Measurements from ENCODE around the gene ATPAF2.
"Not testable (repeated sequence)": the region's sequence is repeated elsewhere in the genome, so short reads cannot be mapped to it uniquely, and the experiment has no call there.

The ATPAF2 gene

DNA sequence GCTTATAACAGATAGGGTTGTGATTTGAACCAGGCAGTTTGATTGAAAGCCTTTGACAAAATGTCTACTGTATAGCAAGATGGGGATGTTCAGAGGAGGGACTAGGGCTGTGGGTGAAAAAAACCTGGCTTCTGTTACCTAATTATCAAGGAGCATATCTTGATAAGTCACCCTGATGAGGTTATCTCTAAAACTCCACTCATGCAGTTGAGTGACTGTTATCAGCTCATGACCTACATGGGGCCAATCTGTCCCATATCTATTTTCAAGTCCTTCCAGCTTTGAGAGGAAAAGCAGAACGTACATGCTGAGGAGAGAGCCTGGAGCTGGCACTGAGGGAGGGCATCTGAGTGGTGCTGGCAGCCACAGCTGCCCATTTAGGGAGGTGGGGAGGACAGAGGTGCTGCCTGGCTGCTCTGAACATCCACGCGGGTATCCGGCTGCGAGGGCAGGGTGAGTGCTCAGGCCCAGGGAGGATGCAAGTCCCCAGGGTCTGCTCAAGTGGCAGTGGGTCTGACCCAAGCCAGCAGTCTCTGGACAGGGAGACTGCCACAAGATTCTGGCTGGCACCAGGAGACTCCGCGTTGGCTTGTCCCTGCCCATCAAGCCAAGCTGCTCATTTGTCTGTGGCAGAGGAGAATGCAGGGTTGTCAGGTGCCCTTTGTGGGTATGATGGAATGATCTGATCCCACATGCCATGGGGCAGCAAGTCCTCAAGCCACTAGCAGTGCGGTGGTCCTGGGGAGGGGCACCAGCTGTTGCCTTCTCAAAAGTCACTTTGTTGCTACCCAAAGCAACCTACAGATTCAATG, 29.2 kb downstream of the ATPAF2 start:
- no peak for FAIRE-seq

DNA sequence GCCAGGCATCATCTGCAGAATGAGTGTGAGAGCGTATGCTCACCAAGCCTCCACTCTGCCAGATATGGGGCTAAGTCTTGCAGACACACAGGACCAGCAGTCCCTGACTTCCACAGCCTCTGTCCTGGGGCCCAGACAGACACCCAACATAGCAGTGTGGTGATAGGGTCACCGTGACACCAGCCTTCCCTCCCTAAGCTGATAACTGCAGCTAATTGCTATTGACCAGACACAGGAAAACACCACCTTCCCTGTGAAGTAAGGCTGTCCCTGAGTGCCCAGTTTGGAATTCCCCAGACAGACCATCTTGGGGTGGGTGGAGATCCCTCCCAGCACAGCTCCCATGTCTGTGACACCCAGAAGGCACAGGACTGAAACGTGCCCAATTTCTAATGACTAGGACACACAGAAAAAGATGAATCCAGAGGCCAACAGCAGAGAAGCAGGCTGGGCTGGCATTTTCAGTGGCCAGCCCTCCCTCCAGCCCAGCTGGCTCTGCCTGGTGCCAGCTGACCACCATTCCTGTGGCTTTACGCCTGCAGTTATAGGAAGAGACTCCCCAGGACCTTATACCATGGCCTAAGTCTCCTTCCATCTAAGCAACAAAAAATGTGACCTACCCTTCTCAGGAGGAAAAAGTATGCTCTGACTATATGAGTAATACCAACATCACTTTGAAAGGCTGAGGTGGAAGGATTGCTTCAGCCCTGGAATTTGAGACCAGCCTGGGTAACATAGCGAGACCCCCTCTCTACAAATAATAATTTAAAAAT, 30.3 kb downstream of the ATPAF2 start:
- no peak for FAIRE-seq

DNA sequence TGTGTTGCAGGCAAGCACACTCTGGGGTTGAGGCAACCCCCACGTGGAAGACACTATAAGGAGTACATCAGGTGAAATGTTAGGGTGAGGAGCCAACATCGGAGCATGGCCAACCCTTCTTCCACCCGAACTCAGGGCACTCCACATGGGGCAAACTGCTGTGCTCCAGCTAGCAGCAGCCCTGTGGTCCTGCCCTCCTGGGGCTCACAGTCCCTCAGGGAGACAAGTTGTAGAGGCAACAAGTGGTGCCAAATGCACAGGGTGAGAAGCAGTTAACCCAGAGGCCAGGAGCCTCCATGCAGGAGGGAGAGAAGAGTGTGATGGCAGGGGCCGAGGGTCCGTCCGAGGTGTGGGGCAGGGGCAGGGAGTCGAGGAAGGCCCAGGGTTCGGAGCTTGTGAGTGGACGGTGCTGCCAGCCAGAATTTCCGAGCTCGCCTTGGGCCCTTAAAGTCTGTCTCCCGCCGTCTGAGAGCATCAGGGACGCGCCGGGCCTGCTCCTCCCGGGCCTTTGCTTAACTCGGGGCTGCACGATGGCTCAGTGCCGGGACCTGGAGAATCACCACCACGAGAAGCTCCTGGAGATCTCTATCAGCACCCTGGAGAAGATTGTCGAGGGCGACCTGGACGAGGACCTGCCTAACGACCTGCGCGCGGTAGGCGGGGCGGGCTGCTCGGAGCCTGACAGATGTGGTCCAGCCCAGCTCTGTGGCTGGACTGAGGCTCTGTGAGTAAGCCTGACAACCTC, 32.3 kb downstream of the ATPAF2 start:
- FAIRE-seq: no peak

DNA sequence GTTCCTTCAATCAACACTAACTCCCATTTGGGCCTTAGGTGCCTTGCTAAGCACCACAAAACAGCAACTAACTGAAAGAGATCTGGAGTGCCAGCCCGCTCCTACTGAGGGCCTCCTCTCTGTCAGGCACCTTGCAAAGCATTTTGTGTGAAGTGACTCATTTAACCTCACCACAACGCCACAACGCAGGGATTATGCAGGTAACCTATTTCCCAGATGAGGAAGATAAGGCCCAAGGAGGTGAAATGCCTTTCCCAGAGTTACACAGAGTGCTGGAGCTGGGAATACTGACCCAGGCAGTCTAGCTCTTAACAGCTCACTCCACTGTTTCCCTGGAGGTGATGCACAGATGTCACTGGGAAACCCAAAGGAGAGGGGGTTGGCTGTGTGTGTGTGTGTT, 33.5 kb downstream of the ATPAF2 start:
- no peak for FAIRE-seq

DNA sequence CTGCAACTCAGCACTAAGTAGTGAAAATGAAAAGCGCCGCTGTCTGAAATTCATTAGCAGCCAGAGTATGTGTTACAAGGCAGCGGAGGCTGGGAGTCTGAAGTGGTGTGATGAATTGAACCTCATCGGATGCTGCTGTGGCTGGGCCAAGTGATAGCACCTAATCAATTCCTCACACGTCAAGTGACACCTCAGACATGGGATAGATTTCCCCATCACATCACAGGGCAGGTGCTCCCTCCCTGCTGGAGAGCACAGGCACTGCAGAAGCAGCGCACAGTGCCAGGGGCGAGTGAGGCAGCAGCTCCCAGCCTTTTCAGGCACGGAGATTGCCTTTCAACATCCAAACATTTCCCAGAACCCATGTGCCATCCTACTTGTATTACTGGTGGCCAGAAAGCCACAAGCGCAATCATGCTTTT, 34.1 kb downstream of the ATPAF2 start:
- no peak for FAIRE-seq

DNA sequence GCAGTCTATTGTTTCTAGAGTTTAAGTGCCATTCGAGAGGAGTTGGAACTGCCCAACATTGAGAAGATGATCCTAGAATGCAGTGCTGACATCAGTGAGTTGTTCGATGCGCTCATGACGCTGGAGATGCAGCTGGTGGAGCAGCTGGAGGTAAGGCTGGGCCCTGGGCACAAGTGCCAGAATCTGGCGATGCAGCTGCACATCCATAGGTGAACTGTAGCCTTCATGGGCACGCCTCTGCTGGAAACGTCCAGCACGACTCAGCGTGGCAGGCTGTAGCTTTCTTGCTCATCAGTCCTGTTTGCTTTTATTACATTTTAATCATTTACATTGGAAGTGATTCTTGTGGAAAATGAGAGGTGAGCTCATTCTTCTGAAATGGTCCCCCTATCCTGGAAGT, 34.6 kb downstream of the ATPAF2 start:
- FAIRE-seq: no peak

DNA sequence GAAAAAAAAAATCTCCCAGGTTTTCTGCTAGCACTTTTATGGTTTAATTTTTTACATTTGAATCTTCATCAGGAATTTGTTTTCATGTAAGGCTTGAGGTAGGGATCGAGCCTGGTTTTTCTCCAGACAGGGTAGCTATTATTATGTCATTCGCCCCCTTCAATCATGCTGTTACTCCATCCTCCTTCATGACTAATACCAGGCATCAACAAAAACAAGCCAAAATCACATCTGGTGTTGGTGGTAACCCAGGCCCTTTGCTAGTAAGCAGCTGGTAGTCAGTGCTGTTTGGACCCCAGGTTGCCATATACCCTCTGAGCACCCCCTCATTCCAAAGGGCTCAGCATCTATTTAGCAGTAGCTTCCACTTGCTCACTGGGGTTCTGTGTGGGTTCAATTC, 36.8 kb downstream of the ATPAF2 start:
- no peak for FAIRE-seq

DNA sequence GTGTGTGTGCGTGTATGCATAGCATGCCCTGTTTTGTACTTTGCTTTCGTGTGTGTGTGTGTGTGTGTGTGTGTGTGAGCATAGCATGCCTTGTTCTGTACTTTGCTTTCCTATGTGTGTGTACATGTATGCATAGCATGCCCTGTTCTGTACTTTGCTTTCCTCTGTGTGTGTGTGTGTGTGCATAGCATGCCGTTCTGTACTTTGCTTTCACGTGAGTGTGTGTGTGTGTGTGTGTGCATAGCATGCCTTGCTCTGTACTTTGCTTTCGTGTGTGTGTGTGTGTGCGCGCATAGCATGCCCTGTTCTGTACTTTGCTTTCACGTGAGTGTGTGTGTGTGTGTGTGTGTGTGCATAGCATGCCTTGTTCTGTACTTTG, 38.9 kb downstream of the ATPAF2 start:
- FAIRE-seq: no peak

DNA sequence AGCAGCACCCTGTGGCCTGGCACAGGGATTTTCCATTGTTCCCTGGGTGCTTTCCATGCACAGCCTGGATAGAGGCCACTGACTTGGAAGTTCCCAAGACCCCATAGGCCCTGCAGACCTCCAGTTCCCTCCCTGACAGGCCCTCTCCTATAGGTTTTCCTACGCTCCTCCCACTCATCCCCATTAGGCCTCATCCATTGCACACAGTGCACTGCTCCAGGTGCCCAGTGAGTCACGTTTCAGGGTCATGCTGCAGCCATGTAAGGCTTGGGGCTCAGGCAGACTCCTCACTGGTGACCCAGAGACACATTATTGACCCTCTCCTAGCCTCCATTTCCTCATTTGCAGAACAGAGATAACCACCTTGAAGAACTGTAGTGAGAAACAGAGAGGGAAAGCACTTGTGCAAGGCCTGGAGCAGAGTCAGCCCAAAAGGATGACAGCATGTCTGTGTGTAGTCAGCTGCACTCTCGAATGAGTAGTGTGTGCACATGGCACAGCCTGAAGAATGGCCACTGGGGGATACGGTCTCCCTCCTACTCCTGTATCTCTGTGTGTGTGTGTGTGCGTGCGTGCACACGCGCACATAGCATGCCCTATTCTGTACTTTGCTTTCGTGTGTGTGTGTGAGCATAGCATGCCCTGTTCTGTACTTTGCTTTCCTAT, 39.5 kb downstream of the ATPAF2 start:
- no peak for FAIRE-seq

DNA sequence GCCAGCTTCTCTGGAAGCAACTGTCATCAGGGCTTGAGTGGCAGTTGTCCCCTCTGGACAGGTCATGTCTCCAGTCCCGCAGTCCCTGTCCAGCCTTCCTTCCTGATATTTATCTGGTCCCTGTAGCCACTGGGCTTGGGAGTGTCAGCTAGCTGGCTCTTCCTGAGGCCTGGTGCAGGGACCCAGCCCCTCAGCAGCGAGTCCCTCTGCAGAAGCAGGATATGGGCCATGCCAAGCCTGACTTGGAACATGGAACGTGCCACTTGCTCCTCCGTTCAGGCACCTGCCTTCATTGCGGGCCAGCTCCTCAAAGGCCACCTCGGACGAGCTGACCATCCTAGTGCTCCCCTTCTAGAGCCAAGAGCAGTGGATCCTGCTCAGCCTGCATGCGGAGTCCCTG, 40.0 kb downstream of the ATPAF2 start:
- FAIRE-seq: no peak

DNA sequence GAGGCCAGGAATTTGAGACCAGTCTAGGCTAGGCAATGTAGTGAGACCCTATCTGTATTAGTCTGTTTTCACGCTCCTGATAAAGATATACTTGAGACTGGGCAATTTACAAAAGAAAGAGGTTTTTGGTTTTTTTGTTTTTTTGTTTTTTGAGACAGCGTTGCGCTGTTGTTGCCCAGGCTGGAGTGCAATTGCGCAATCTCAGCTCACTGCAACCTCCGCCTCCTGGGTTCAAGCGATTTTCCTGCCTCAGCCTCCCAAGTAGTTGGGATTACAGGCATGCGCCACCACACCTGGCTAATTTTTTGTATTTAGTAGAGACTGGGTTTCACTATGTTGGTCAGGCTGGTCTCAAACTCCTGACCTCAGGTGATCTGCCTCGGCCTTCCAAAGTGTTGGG, 43.1 kb downstream of the ATPAF2 start:
- FAIRE-seq: not testable (repeated sequence)

DNA sequence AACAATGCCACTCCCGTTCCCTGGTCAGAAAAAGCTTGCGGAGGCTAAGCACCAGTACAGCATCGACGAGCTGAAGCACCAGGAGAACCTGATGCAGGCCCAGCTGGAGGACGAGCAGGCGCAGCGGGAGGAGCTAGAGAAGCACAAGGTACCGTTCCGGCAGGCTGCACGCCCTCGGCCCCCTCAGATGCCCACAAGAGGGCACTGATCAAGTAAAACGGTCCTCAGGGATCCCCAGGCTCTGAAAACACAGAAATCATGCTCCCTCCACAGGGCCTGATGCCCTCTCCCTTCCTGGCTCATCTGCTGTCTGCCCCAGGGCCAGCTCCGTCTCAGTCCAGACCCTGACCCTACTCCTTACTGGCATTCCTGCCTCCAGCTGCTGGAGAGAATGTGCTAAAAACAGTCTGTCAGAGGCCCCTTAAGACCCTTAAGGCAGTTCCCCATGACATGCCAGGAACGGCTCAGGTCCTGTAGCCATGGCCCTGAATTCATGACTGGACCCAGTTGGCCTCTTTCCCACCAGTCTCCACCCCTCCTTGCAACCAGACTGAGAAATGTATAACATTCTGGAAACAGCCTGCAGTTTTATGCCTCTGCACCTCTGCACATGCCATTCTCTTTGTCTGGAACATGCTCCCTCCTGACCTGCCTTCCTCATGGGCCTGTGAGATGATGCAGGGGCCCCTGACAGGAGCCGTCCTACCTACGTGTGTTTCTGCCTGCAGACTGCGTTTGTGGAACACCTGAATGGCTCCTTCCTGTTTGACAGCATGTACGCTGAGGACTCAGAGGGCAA, 44.5 kb downstream of the ATPAF2 start:
- no peak for FAIRE-seq

DNA sequence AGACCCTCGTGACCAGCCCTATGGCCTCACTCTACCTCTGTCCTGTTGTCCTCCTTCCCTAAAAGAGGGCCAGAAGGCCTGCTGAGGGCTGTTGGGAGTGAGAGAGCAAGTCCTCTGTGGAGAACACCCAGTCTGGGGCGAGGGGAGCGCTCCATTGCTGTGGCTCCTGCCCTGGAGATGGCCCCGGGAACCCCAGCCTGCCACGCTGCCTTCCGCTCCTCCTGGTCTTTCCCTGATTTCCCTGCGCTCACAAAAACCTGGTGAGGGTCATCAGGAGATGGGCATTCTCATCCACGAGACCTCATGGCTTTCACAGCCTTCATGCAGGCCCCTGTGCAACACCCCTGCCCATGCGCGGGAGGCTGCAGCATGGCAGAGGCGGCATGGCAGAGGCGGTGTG, 45.1 kb downstream of the ATPAF2 start:
- FAIRE-seq: no peak

DNA sequence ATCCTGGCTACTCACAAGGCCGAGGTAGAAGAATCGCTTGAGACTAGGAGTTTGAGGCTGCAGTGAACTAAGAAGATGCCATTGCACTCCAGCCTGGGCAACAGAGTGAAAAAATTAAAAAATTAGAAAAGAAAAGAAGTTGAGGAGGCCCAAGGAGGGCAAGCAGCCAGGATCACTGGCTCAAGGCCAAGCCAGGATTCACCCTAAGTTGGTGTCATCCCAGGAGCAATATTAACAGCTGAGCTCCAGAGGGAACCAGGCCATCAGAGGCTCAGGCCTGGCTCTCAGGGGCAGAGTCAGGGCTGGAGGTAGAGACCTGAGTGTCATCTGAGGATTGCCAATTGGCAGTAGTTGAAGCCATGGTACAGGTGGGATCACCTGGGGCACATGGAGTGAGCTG, 45.6 kb downstream of the ATPAF2 start:
- no peak for FAIRE-seq

DNA sequence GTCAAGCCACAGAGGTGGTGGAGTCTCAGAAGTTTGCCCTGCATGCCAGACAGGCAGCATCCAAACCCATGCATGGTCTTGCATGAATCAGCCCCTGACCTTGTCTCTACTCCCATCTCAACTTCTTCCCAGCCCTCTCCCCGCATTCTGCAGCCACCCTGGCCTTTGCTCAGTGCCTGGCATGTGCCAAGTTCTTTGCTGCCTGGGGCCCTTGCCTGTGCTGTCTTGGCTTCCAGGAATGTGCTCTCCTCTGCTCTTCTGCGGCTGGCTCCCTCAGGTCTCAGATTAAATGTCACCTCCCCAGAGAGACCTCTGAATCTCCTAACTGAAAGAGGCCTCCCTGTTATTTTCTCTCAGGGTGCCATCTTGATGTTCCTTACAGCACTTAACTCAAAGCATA, 48.7 kb downstream of the ATPAF2 start:
- FAIRE-seq: no peak

DNA sequence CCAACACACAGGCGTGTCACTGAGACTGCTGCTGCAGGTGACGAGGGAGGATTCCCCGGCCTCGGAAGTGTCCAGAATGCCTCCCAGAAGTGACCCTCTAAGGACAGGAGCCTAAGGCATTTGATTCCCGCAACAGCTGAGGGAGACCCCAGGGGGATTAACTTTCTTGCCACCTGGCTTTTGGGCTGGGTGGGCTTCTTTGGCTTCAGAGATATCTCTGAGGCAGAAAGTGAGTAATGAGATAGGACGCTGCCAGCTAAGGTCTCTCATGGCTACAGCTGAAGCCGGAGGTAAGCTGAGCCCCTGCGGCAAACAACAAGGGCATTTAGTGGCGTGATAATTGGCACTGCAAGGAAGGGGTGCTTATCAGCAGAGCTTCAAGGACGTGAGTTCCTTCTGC, 49.4 kb downstream of the ATPAF2 start:
- FAIRE-seq: no peak

DNA sequence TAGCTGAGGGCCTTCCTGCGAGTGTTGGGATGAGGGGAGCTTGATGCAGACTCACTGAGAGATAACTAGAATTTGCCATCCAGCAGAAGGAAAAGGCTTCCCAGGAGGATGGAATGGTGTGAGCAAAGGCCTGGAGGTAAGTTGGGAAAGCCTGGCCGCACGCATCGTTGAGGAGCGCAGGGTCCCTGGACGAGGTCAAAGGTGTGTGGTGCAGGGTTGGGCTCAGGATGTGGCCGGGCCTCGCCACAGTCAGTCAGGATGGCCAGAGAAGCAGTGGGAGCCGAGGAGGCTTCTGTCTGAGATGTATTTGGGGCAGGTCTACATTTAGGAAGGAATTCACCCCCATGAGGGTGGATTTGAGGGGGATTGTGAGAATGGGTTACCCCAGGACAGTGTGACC, 49.9 kb downstream of the ATPAF2 start:
- FAIRE-seq: no peak

DNA sequence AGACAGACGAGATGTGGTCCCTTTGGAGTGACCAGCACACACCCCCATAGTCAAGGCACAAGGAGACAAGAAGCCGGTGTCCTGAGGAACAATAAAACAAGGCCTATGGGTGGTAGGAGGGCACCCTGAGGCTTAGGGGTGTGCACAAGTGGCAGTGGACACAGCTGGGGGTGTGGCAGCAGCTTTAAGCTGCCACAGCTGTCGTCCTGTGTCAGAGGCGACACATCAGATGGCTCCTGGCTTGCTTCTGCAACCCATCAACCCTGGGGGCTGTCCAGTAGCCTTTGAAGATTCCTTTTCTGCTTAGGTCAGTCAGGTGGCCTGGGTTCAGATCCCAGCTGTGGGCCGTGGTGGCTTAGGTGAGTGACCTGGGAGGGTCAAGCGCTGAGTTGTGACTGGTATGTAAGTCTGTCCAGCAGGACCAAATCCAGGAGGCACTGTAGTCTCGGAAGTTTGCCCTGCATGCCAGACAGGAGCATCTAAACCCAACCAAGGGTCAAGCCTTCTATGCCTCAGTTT, 50.5 kb downstream of the ATPAF2 start:
- FAIRE-seq: no peak

DNA sequence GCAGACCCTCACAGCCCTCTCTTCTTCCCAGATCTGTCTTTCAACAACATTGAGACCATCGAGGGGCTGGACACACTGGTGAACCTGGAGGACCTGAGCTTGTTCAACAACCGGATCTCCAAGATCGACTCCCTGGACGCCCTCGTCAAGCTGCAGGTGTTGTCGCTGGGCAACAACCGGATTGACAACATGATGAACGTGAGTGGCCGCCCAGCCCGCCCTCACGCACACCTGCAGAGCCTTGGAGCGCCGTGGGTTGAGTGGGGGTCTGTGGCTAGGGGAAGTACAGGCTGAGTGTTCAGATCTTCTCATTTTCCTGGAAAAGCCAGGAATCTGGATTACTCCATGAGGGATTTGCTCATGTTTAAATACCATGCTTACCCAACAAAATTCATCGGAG, 51.1 kb downstream of the ATPAF2 start:
- no peak for FAIRE-seq

DNA sequence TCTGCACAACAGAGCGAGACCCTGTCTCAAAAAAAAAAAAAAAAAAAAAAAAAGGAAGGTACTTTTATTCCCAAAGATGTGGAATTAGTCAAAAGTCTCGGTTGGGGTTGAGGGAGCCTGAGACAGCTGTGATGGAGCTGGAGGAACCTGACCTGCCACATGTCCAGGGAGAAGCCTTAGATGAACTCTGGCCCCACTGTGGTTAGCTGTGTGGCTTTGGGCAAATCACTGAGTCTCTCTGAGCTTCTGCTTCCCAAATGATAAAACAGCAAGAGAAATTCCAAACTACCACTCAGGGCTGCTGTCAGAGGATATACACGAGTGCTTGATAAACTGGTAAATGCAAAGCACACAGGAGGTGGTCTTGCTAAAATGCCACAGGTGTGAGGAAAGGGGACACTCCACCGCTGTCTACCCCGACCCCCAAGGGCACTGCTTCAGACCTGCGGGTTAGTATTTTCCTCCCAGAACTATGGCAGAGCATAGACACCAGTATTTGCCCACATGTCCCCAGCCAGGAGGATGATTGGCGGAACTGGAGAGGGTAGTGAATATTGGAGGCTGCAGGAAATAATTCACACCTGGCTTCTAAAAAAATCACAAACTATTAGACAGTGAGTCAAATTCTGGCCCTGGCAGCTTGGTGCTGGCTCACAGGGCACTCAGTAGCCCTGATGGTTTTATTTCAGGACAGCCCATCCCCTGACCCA, 51.6 kb downstream of the ATPAF2 start:
- FAIRE-seq: no peak

DNA sequence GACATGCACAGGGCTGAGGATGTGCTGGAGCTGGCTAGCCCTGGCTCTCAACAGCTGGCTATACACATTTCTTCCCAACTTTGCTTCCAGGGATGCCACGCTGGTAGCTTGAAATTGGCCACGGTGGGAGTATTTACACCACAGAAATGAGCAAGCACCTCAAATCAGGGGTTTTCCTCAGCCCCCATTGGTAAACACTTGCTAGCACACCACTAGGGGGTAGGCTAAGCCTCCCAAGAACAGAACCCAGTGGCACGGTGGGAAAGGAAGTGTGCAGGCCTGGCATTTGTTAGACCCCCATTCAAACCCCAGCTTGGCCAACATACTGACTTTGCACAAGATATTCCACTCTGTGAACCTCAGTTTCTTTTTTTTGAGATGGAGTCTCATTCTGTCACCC, 53.4 kb downstream of the ATPAF2 start:
- no peak for FAIRE-seq
